HG02840 (cell line): ENCODE data around the gene HOXA10.

Experiments used
- ATAC-seq: cut with Tn5 transposase; IDR thresholded peaks from one replicate; pipeline ENCODE4 v1.9.1; 2021; ENCODE audit warnings: mild to moderate bottlenecking, moderate library complexity, moderate number of reproducible peaks; ENCODE audit not compliant: unreplicated experiment, low FRiP score

Gene HOXA10

DNA sequence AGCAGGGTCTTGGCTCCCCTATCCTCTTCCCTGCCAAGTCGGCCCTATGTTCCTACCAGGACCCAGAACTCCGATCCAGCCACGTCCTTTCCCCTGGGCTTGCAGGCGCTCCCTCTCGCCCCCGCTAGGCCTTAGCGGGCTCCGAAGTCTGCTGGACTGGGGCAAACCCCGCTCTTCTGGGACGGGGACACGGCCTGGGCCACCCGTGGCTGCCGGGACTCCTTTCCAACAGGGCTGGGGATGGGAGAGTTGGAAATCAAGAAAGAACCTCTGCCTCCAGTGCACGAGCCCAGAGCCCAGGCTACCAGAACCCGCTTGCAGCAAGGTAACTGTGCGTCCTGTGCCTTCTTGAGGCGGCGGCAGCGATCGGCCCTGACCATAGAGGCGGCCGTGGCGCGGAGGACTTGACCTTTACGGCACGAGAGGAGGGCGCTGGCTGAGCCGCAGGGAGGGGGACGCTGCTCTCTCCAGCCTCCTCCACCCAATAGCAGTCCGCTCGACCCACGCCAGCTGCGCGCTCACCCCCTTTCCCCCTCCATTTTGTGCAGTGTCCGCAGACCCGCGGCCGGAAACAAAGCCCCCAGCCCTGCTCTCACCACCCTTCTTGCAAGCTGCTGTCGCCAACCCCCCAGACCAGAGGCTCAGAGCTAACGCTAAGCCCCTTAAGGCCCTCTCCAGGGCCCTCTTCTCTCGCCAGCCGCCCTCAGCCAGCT lies 17.9 kb upstream of the HOXA10 start:
- ATAC-seq: no peak

DNA sequence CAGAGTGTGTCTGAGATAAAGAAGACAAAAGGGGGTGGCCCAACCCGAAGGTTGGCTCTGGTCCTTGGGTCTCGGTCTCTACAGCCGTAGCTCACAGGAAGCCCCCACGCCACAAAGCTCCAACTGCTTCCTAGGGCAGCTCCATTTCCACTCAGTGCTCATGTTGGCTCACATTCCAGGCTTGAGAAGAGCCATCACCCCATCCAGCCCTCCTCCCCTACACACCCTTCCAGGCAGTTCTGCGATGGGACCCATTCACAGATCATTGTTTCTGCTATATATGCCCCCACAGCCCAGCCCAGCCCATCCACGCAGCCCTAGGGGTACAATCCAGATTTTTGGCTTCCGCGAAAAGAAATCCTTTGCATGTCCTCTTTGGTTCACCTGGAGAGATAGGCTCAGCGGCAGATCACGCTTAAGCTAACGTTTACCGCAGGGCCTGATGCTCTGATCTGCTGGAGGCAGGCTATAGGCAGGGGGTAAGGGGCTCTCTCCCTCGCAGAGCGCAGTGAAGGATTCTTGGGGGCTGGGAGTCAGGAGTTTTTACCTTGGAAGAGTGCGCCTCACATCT lies 17.1 kb upstream of the HOXA10 start:
- ATAC-seq: no peak

DNA sequence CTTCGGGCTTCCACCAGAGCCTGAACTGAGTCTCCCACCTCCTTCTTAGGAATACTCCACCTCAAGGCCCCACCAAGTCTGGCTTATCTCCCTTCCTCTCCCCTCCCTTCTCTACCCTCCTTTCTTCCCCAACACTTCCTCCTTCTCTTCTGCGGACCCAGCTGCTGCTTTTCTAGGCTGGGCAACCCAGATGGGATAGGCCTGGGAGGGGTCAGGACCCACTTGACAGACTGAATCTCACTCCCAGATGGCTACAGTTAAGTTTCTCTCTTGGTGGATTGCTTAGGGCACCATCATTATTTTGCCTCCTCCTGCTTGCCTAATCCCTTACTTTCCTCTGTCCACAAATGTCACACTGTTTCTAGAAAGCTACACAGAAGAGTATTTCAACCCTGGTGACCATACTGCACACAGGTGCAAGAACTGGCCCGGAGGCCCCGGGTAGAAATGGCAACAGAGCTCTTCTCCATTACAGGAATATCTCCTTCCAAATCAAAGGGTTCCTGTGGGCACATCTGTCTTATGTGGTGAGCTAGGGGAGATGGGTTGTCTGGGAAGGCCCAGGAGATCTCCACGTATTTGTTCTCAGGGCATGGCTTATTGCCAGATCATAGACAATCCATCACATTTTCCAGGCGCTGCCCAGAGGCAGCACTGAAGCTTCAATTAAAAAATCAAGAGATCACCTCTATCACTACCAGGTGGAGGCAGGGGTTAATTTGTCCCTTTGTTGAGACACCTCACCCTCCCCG lies 16.1 kb upstream of the HOXA10 start:
- no peak for ATAC-seq

DNA sequence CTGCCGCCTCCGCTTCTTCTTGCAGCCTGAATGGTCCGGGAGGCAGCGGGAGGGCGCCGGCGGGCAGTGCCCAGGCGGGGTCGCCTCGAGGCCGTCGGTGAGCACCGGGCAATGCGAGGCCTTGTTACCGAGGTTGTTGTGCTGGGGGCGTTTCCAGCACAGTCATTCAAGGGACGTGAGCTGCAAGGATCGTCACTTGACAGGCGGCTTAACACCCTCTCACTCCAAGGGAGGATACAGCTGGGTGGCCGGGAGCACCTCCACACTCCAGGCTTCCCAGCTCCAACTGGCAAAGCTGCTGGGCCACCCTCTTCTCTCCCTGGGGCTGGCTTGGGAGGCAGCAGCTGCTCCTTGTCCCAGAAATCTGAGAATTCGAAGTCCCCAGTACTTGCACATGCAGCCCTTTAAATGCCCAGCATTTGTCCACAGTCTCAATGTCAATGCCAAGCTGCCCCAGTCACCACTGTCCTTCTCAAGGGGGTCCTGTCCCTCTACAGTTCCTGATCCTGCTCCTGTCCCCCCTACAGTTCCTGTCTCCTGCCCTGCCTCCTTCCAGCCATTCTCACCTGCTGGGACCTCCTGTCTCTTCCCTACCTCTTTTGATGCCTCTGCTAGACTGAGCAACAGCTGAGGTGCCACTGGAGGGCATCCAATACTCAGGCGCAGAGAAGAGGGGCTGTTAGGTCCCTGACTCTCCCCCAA lies 15.3 kb upstream of the HOXA10 start:
- no peak for ATAC-seq

DNA sequence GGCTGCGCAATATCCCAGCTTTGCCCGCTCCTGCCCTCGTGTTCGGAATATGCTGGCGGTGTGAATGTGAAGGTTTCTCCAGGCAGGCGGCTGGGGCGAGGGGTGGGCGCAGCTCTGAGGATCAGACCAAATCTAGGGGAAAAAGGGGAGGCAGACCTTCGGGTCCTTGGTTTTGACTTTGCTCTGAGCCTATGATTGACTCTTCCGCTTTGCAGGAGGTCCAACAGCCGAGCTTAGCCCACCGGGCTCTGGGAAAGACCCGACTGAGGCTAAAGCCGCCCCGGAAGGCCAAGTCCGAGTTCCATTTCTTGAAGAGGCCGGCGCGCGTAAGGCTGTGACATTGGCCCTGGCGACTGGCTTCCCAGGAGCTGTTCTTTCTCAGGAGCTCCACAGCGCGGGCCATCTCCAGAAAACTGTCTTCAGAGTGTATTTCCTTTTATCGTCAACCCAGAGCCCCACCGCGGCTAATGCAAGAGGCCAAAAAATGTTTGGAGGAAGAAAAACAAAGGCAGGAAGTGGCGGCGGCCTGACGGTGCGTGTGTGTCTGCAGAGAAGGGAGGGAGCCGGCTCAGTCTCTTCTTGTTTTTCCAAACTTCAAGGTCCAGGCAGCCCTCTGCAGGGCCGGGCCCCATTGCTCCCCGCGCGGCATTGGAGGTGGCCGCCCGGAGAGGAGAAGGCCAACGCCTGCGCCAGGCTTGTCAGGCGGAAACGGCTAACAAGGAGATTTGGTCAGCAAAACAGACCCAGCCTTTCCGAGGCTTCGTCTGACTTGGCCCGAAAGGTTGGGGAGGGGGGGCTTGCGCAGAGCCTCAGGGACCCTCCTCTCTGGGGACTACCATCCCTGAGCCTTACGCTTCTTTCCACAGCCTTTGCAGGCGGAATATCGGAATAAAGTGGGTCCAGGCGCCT lies 14.5 kb upstream of the HOXA10 start:
- no peak for ATAC-seq

DNA sequence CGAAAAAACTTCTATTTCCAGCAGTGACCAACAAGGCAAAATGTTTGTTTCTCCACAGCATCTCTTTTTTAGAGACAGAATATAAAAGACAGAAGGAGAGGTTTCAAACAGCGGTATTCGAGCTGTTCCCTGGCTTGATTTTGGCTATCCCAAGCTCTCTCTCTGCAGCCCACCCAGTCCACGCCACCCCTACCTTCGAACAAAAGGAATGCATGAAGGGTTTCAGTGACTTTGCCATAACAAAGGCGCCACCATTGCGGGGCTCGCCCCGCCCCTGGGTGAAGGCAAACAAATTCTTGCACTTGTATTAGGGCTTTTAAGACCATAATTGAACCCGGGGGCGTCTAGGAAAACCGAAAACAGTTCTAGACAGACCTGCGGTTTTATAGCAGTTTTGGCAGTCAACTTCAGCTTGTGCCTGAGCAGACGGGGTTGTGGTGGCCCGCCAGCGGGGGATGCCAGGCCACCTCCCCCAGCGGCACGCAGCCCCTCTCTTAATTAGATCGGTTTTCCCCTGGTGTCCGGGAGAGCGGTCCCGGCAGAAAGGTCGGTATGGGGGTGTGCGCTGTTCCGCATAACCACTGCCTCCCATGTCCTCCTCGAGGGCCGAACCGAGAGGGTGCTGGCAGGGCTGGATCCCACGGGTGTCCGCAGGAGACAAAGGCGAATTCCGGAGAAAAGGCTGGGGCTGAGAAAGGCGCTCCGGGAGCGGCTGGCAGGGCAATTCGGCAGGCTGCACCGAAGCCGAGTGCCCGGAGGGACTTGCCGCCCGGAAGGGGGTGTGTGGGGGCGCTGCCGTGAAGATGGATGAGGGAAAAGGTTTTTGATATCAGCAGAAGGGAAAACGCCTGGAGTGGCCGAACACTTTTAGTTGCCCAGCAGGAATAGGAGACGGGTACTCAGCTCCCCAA lies 13.6 kb upstream of the HOXA10 start:
- no peak for ATAC-seq

DNA sequence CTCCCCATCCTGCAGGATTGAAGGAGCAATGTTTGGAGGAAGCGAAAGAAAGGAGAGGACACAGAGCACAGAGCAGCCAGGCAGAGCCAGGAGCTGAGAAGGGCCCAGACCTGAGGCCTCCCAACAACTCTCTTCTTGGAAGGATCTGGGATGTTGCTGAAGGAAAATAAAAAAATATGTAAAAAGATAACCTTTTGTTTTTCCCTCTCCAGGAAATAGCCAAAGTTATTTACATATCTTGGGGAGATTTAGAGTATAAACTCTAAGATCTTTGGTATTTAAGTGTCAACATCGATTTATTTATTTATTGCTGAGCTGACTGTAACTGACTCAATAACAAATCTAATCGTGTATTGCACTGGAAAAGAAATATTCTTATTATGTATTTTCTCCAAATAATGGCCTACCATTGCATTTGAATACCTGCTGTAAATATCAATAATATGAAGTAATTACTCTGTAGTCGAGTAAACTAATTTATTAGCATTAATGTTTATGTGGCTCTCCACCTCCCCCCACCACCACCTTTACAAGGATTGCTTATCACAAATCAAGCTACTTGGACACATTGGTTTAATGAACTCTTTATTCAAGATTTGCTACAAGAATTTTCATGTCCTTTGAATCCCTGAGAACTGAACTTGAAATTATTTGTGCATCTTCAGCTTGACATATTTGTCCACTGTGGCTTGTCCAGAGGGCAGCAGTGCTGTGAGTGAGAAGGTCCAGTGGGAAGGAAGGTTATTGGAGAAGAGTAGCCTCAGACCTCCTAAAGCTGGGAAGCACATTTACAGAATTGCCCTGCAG lies 12.8 kb upstream of the HOXA10 start:
- ATAC-seq: no peak

DNA sequence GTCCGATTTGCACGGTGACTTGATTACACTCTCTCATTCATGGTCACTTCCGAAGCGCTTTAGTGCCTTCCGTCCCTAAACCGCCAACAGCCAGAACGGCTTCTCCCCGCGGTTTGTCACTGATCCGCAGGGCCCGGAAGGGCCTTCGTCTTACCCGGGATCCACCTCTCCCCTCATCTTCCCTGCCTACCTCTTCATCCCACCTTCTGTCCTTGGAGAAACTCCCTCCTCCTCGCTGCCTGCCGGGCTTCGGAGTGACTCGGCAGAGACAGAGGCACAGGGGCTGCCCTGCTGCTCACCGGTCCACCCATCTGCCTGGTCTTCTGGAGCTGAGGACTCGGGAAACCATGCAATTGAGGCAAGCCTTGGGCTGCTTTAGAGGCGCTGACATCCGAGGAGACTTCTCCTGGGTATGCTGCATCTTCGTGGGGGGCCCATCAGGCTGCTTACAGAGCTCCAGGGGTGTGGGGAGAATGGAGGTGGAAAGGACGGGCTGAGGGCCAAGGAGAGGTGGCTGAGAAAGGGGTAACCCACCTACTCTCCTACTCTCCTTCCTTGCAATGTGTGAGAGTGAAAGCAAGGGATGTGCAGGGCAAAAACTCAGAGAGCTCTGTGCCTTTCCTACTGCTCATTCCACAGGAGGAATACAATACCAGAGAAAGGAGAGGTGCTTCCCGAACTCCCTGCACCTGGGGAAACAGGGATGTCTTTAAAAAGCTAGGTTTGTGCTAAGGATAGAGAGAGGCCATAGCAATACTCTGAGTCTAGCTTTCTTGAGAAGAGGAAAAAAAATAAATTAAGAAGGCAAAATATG lies 11.9 kb upstream of the HOXA10 start:
- ATAC-seq: no peak

DNA sequence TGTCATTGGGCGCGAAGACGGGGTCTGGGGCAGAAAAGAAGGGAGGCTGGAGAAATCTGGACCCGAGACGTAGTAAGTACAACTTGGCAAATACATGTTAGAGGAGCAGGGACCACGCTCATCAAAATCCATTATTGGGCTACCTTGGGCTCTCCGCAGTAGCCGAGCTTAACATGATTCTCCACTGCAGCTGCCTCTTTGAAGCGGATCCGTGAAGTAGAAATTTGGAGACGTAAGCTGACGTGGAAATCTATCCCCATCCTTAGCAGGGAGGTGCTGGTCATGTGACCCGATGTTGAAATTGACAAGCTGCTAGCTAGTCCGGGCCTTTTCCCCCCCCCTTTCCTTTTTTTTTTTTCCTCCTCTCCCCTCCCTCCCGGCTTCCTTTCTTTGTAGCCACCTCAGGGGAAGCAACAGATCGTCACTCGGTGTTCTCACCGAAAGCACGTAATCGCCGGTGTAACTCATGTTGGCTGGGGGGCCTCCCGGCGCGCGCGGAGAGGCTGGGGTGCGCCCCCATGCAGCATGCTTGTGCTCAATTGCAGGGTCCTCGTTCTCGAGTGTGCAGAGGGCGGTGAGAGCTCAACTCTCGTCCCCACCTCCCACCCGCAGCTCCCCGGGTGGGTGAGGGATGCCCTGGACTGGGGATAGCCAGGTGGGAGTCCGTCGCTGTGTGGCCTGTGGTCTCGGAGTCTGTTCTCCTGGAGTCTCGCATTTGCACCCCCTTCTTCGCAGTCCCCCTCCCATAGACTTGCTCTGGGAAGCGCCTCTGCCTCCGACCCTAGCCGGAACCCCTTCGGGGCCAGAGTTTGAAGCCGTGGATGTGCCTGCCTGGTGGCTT lies 11.1 kb upstream of the HOXA10 start, which contains the start of gene HOXA11:
Gene HOXA11 (minus strand): TSS at position 220 of the 841 bp plus-strand sequence. CDS start 88 bp downstream, at position 132.
- ATAC-seq: no peak

DNA sequence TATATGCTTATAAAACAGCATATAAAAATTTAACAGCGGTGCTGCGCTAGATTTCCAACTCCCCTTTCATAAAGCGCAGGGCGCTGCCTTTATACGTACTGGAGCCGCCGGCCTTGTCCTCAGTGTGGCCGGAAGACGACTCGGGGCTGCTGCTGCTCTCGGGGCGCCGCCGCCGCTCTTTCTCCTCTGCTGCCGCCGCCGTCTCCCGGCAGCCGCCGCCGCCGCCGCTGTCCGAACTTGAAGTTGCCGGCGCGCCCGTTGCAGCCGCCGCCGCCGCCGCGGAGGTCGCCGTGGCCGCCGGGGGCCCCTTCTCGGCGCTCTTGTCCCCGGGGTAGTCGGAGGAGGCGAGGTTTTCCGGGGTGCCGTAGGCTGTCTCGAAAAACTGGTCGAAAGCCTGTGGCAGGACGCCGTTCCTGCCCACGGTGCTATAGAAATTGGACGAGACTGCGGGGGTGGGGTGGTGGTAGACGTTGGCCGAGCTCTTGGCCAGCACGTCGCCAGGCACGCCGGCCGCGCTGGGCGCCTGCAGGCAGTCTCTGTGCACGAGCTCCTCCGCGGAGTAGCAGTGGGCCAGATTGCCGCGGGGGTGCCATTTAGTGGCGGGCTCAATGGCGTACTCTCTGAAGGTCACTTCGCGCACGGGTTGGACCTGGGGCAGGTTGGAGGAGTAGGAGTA lies 10.4 kb upstream of the HOXA10 start:
- ATAC-seq: no peak

DNA sequence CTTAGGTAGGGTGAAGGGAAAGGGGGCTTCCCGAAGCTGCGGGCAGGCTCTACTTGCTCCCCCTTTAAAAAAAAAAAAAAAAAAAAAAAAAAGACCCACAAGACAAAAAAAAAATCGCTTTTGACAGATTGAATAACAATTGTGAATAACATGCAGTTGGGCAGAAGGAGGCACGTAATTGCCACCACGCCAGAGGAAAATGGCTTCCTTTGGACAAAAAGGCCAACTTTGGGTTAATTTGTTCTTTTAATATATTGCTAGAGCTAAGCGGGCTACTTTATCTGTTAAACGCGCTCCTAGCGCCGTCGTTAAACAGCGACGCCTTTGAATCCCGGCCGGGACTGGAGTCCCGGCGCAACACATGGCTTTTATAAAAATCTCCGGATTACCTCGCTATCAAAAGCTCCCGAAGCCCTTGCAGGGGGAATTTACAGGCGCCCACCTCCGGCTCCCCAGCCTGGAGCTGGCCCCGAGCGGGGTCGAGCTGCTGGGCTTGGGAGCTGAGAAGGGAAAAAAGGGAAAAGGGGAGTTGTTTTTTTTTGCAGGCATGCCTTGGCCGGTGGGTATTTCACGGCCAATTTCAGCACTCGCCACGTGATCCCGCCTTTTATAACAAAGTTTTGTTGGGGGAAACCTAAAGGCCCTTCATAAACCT lies 9.7 kb upstream of the HOXA10 start:
- no peak for ATAC-seq

DNA sequence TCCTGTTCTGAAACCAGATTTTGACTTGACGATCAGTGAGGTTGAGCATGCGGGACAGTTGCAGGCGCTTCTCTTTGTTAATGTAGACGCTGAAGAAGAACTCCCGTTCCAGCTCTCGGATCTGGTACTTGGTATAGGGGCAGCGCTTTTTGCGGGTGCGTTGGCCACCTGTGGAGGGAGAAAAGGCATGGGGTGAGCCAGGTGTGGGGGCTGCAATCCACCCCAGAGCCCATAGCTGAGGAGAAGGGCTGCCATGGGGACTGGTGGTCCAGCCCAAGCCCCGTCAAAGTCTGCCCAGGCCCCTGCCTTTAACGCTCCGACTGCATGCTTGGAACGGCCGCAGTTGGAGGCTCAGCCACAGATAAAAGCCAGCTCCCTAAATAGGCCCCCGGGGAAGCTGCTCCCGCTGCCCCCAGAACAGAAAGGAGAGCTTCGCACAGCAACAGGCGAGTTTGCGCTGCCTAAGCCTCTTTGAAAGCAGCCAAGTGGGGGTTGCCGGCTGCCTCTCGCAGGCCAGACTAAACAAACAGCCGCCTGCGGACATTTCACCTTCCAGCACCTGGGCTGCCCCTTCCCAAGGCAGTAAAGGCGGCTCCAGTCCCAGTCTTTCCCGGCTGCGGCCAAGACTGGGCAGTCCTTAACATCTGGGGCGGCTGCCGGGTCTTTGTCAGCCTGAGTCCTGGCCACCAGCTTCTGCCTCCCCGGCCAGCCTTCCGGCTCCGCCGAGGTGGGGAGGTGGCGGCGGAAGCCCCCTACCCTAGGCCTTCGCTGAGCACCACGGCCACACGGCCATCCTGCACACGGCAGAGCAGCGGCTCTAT lies 9.0 kb upstream of the HOXA10 start:
- no peak for ATAC-seq

DNA sequence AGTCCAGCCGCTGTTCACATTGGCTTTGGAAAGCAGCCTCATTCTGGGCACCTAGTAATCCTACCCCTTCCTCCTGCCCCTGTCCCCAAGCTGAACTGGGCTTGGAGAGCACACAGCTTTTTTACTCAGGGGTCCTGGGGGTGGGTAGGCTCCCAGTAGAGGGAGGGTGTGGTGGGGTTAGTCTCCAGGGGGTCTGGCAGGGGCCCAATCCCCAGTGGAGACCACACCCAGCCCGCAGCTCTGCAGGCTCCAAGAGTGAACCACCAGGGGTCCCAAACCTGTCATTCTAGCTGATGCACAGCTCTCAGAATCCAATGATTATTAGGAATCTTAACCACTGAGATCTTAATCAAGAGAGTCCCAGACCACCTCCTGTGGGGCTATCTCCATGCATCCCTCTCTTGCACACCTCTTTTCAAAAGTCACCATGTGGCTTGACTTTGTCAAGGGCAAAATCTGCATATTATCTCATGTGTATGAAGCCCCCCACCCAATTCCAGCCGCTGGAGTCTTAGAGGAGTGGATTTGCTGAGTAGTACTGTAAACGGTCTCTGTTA lies 8.2 kb upstream of the HOXA10 start:
- no peak for ATAC-seq

DNA sequence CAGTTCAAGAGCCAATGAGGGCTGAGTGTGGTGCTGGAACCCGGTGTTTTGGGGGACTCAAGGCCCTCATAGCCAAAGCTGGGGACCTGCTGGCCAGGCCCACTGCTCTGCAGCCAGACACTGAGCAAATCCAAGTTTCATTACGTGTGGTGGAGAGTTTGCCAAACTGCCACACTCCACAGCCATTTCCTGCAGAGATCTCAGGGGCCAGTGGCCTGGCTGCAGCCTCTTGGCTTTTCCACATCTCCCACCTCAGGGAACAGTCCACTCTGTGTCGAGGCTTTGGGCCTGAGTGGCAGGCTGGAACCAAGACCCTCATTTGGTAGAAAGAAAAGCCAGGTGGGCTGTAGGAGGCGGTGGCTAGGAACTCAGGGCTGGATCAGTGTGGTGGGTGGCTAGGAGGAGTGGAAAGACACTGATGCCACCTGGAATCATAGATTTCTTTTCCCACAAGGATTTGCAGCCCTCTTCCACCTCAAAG lies 7.7 kb upstream of the HOXA10 start:
- ATAC-seq: no peak
